Mesangial cell (primary cell): ENCODE data around the gene TRMT6. TPM values are rescaled to one million over a fixed set of nuclear protein-coding genes. Genes with fewer than 3 reads are reported as not detected.

ENCODE experiments used
- total RNA-seq: library from RNA; depleted of rRNA; stranded (reverse); fragments of >200 nt; gene quantifications from 2 replicates; pipeline ENCODE4 v1.2.3, GENCODE V29; 2015

Gene TRMT6, protein sequence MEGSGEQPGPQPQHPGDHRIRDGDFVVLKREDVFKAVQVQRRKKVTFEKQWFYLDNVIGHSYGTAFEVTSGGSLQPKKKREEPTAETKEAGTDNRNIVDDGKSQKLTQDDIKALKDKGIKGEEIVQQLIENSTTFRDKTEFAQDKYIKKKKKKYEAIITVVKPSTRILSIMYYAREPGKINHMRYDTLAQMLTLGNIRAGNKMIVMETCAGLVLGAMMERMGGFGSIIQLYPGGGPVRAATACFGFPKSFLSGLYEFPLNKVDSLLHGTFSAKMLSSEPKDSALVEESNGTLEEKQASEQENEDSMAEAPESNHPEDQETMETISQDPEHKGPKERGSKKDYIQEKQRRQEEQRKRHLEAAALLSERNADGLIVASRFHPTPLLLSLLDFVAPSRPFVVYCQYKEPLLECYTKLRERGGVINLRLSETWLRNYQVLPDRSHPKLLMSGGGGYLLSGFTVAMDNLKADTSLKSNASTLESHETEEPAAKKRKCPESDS
- total RNA-seq = 7.5 and 10.6 TPM in 2 replicates

DNA sequence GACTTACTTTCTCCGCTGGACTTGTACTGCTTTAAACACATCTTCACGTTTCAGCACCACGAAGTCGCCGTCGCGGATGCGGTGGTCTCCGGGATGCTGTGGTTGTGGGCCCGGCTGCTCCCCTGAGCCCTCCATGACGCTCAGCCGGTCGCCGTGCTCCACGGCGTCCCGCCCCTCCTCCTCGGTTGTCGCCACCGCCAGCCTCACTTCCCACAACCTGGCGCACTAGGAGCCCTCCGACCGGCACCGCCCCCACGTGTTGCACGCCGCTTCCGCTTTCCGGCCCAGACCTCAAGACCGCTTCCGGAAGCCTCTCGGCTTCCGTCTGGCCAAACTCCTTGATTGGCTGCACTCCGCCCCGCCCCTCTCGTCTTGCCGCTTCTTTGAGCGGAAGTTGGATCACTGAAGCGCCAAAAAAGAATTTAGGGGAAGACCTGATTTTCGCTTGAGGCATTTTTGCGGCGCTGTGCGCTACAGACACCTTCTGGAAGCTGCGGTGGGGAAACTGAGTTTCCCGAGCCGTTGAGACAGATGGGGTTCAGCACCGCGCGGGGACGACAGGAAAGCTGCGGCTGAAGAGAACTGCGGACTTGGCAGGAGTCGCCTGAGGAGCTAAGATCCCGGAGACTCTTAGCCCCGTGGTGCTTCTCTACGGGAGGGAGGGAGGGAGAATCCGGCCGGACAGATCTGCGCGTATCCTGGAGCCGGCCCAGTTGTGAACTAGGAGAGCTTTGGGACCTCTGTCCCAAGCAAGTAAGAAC is at the start of gene TRMT6, which contains the start of gene MCM8:
TSS of gene TRMT6 (minus strand) at position 263 of the 761 bp plus-strand sequence. CDS start at position 135, 128 bp downstream.
TSS of gene MCM8 (plus strand) at position 382 of the 761 bp plus-strand sequence. CDS start 1,364 bp downstream, outside the sequence.

Other genes starting within 250 kb of the TRMT6 start
- gene SHLD1, start 200.1 kb downstream of the TRMT6 start, total RNA-seq = 0.65 and 2.3 TPM in 2 replicates
- gene CHGB, start 39.0 kb downstream of the TRMT6 start, total RNA-seq = 0.13 TPM in 1 of 2 replicates, not detected in the other
- 2.7 and 13.5 TPM in 2 replicates for gene MCM8, start 119 bp upstream of the TRMT6 start, total RNA-seq
- 29.7 and 39.4 TPM in 2 replicates for gene CRLS1, start 55.6 kb upstream of the TRMT6 start, total RNA-seq
- gene LRRN4, start 103.5 kb upstream of the TRMT6 start, total RNA-seq = 198 and 224 TPM in 2 replicates
- 5.6 and 12.7 TPM in 2 replicates for gene FERMT1, start 172.5 kb upstream of the TRMT6 start, total RNA-seq